Right atrium auricular region (tissue), 2 donors: ENCODE data around the gene MIAT. TPM values are rescaled to one million over a fixed set of nuclear protein-coding genes. Genes with fewer than 3 reads are reported as not detected.

Experiments used
- DNase-seq: peaks from one replicate; pipeline ENCODE4 v3.0.0-alpha.2; 2019; ENCODE audit warnings: low spot score
- H3K27ac ChIP-seq, 2 donors: fragments of 200-600 bp; sonication (generic); 1 replicate in 1 of 2; 2 replicates in 1 of 2; pipeline ENCODE4 v1.5.1; 2016 to 2019
- H3K27me3 ChIP-seq, 2 donors: fragments of 200-600 bp; sonication (generic); one replicate each; pipeline versions ENCODE4 v1.5.1 to v1.6.0; 2017 to 2019
- H3K36me3 ChIP-seq: fragments of 200-600 bp; sonication (generic); one replicate; pipeline ENCODE4 v1.5.1; 2016
- H3K4me1 ChIP-seq, 2 donors: fragments of 200-600 bp; sonication (generic); one replicate each; pipeline versions ENCODE4 v1.5.1 to v1.6.0; 2017 to 2019
- H3K4me3 ChIP-seq, 2 donors: fragments of 200-600 bp; sonication (generic); 1 replicate in 1 of 2; 2 replicates in 1 of 2; pipeline ENCODE4 v1.5.1; 2017 to 2019; ENCODE audit warnings: mild to moderate bottlenecking in 1 of 2, moderate library complexity in 1 of 2
- H3K9me3 ChIP-seq, 2 donors: fragments of 200-600 bp; sonication (generic); one replicate each; pipeline ENCODE4 v1.5.1; 2019
- CTCF ChIP-seq, 2 donors: fragments of 200-600 bp; sonication (generic); IDR thresholded peaks; one replicate each; pipeline ENCODE4 v1.5.1; 2019; ENCODE audit warnings: antibody characterized with exemption in 2 of 2
- total RNA-seq, 2 donors: library from RNA; depleted of rRNA; stranded (reverse); fragments of >200 nt; gene quantifications; one replicate each; pipeline ENCODE4 v1.1.0, GENCODE V29; 2016

MIAT gene
- total RNA-seq, 2 donors from 2014 or later = 0.19 to 2.0 TPM

- H3K36me3 ChIP-seq = no peaks in the 10 kb centered on the region
- no peak overlapping the region for H3K27ac ChIP-seq
- H3K4me1 ChIP-seq = peaks cover 0 to 6% of the 10 kb centered on the region in 2 donors
- no peak overlapping the region for H3K4me3 ChIP-seq
- no peak for TF ChIP-seq CTCF (IDR thresholded peaks at IDR 0.05)
- DNase-seq = no peak
- H3K27me3 ChIP-seq = no peaks in the 10 kb centered on the region
- no peaks in the 10 kb centered on the region for H3K9me3 ChIP-seq
Observed at GRCh38 chr22:26623984-26624383, 33.4 kb upstream of the MIAT start.

DNA sequence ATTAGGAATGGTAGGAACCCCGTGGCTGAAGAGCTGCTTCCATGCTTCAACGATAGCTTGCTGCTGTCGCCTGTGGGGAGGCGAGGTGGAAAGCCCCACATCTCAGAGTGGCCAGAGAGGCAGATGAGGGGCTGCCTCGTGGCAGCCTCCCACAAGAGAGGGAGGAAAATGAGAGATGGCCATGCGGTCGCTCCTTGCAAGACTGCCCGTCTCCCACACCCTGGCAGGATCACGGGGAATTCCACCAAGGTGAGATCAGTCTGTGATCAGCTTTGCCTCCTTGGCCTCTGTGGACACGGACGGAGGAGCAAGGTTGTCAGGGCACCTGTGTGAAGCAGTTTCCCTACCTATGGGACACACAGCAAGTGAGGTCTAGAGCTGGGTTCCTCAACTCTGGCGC, 32.6 kb upstream of the MIAT start:
- H3K4me3 ChIP-seq = no peak overlapping the region
- H3K36me3 ChIP-seq = no peaks in the 10 kb centered on the region
- H3K4me1 ChIP-seq = peaks cover 0 to 4% of the 10 kb centered on the region in 2 donors
- no peak overlapping the region for H3K27ac ChIP-seq
- no peak for TF ChIP-seq CTCF (IDR thresholded peaks at IDR 0.05)
- DNase-seq = no peak
- no peaks in the 10 kb centered on the region for H3K9me3 ChIP-seq
- H3K27me3 ChIP-seq = no peaks in the 10 kb centered on the region

DNA sequence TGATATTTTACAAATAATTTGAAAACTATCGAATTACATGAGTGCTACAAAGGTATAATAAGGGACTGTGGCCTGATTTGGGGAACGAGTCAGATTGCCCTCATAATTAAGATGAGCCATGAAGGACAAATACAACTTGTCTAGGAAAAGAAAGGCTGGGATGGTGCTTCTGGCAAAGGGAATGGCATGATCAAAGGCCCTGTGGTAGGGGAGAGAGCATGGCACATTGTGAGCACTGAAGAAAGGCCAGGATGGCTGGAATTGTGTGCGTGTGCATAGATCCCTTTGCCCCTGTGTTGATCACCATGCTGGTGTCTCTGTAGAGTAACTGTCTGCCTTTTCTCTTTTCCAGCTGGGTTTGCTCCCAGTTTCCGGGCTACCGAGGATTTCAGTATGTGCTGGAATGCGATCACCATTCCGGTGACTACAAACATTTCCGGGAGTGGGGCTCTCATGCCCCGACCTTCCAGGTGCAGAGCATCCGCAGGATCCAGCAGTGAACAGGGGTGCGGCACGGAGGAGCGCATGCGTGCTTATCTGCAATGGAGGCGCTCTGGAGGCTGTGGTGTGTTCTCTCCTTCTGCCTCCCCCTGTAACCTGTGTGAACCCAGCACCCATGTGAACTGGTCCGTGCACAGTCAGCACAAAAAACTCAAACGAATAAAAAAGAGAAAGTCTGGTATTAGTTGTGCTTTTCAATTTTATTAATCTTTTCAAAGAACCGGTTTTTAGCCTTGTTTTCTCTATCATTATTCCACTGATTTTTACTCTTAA, 27.2 kb upstream of the MIAT start:
- no peak for DNase-seq

DNA sequence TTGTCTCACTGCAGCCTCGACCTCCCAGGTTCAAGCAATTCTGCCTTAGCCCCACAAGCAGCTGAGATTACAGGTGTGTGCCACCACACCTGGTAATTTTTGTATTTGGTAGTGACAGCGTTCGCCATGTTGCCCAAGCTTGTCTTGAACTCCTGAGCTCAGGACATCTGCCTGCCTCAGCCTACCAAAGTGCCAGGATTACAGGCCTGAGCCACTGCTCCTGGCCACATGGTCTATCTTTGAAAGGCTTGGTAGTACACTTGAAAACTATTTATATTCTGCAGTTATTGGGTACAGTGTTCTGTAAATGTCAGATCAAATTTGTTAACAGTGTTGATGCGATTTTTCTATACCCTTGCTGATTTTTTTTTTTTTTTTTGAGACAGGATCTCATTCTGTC, 26.1 kb upstream of the MIAT start:
- Histone ChIP-seq H3K27me3 (no peaks in the 10 kb centered on the region), H3K36me3 (no peaks in the 10 kb centered on the region), H3K4me1 (peaks cover 0 to 4% of the 10 kb centered on the region in 2 donors), H3K4me3 (no peak overlapping the region), H3K9me3 (no peaks in the 10 kb centered on the region), H3K27ac (no peak overlapping the region)
- DNase-seq = no peak
- no peak for TF ChIP-seq CTCF (IDR thresholded peaks at IDR 0.05)

More for the DNA sequence above, 27.2 kb upstream of the MIAT start:
- Histone ChIP-seq H3K27ac (no peak overlapping the region), H3K9me3 (no peaks in the 10 kb centered on the region), H3K4me1 (peaks cover 0 to 4% of the 10 kb centered on the region in 2 donors), H3K27me3 (no peaks in the 10 kb centered on the region), H3K36me3 (no peaks in the 10 kb centered on the region), H3K4me3 (no peak overlapping the region)
- TF ChIP-seq CTCF (IDR thresholded peaks at IDR 0.05) = no peak

DNA sequence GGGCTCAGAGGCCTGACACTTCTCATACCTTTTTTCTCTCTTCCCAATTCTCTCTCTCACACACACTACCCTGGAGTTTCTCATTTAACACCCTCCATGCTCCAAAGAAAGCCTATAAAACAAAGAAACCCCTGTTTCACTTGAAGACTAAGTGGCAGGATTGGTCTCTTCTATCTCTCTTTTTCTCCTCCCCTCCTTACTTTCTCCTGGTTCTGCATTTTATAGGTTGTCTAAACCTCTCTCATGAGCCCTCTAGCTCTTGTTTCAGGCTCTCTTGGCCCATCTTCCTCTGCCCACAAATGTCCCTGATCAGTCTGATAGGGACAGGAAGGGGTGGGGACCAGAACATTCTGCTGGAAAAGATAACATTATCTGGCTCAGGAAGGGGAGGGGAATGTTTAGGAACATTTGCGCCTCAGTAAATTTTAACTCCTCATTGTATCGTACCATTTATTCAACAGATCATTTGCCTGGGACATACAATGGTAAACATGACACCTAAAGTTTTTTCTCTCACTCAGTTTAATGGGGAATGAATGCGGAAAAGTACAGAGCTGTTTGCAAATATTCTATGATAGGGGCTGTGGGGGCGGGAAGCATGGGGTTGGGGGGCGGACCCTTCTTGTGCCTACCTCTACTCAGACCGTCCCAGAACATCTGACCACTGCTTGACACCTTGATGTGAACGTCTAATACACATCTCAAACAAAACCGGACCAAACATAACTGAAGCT, 24.8 kb upstream of the MIAT start:
- Histone ChIP-seq H3K27me3 (no peaks in the 10 kb centered on the region), H3K27ac (peak overlapping the region; percentile 43 to 55), H3K36me3 (no peaks in the 10 kb centered on the region), H3K4me1 (no peaks in the 10 kb centered on the region), H3K4me3 (no peak overlapping the region), H3K9me3 (no peaks in the 10 kb centered on the region)
- no peak for DNase-seq
- TF ChIP-seq CTCF (IDR thresholded peaks at IDR 0.05) = no peak
